NCI-H69 (cell line): ENCODE data around the gene TMEM218.
"Not testable (repeated sequence)": the region's sequence is repeated elsewhere in the genome, so short reads cannot be mapped to it uniquely, and the experiment has no call there.

Experiments used
- DNase-seq: peaks from one replicate; lab custom pipeline; 2025; lab: John Stamatoyannopoulos, UW

Gene TMEM218

DNA sequence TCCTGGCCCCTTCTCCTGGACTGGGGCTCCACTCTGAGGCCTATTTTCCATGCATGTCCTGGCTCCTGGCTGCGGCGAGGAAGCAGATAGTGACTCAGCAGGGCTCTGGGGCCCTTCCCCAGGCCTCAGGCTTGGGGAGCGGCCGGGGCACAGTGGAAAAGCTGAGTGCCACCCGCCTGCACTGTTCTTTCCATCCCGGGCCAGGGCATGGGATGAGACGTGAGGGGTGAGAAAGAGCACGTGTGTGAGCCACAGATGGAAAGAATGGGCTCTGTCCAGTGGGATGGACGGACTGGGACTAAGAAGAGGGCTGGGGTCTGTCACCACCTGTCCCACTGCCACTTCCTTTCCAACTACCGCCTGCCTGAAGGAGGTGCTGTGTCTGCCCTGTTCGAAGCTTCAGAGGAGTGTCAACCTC is 35.5 kb downstream of the TMEM218 start:
- no peak for DNase-seq

DNA sequence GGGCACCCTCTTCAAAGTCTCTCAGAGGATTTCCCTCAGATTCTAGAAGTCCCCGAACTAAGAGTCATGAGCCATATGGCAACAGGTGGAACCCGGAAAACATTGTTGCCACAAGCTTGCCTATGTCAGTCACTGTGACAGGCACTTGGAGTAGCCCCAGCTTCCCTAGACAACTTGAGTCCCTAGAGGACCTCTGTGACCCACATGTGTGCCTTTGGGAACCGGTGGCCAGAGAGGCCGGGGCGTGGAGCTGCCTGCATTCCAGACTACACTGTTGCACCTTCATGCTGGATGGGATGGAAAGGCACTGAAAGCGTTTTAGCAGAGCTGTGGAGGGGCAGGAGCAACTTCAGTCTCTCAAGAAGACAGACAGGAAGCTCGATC is 36.2 kb downstream of the TMEM218 start:
- no peak for DNase-seq

DNA sequence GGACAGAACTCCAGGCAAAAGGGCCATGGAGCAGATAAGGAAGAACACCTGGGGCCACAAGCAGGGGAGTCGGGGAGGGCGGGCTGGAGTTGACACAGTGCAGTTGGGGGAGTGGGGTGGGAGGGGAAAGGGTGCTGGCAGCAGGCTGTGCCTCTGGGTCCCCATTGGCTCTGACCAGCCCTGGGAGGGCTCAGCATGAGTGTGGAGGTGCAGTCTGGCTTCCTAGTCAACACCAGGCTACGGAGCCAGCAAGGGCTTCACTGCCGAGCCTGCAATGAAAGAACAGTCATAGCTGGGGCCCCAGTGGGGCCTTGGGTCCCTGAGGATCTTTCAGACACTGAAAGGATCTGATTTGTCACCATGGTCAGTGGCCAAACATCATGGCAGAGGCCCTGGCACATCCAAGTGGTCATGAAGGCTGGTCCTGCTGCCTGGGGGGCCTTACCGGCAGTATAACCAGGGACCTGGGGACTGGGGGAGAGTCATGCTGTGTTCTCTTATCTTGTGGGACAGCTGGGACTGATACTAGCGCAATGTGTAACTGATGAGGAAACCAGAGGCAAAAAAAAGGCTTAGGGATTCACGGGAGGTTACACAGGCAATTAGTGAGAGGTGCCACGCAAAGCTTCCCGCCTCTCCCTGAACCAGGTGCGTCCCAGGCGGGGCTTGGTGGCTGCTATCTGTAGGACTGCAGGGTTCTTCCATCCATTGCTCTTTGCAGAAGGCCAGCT is 36.8 kb downstream of the TMEM218 start:
- DNase-seq, result no peak

DNA sequence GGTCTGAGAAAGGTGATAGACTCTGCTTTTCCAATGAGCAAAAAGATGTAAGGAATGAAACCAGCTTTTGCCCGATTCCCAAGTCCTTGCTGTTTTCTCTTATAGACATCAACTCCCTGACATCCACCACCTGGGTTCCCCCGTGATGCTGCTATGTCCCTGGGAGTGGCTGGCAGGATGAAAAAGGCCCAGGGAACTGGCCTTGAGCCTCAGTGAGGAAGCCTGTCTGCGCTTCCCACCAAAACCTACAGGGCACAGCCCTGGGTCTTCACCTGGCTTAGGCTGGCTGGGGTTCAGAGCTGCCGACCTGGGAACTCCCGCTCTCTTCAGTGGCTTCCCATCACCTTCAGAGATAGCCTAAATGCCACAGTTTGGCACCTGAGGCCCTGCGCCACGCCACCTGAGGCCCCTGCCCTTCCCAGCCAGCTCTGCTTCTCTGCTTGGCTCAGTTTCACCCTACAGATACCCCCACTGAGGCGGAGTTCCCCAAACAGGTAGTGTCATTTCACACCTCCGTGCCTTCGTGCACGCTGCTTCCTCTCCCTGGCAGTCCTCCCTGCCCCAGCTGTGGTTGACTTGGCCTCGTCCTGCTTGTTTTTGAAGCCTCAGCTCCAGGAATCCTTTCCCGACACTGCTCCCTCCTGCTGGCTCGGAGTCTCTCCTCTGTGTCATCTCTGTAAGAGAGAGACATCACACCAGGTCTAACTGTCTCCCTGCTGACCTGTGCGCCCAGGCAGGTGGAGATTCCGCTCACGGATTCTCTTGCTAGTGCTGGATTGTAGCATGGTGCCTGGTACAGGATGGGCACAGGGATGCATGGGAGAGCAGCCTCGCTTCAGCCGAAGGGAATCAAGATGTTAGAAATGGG is 37.6 kb downstream of the TMEM218 start:
- DNase-seq, result no peak

DNA sequence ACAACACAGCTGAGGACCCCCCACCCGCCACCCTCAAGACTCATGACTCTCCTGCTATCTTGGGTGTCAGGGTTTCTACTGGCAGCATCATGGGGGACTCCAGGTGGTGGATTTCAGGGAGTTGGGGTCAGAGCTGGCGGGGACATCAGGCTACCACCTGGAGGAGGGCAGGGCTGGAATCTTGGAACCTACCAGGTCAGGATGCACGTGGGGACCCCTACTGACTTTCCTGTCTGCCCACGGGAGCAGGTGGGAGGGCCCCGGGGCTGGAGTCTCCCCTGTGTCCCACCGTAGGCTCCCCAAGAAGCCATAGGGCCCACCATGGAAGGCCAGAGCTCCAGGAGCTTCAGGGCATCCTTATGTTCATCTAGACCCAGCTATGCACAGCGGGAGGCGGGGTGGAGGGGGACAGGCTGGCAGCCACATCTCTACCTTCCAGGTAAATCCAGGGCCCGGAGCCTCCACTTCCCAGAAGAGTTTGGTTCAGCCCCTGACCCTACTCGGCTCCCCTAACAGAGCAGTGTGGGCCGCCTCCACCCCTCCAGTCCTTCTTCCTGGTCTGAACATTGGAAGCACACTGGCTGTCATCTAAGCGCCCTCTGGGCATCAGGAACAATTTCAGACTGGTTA is 38.4 kb downstream of the TMEM218 start:
- no peak for DNase-seq

DNA sequence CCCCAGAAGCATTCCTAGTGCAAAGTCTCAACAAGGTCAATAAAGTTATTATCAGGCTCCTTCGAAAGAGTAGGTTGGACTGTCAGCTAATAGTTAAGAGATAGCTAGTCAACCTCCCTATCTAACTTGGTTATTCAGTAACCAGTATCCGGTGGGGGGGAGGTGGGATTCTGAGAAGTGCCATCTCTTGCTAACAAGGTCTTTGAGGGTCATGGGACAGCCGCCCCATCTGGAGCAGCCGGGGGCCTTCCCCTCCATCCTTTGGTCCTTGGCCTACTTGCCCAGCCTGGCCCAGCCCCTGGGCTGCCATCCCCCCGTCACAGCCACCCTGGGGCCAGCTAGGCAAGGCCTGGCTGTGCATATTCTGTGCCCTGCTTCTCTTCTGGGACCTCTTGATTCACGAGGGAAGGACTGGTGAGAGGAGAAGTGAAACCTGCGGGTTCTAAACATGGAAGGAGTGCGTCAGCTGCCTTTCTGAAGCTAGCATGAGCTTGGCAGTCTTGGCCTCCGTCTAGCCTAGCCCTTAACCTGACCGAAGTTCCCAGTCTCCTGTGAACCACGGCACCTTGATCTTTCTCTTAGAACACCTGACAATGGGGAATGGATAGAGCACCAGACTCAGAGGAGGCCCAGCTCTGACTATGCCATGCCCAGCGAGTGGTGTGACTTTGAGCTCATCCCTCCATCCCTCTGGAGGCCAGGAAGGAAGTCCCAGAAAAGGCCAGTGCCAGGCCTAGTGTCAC is 39.0 kb downstream of the TMEM218 start:
- no peak for DNase-seq

DNA sequence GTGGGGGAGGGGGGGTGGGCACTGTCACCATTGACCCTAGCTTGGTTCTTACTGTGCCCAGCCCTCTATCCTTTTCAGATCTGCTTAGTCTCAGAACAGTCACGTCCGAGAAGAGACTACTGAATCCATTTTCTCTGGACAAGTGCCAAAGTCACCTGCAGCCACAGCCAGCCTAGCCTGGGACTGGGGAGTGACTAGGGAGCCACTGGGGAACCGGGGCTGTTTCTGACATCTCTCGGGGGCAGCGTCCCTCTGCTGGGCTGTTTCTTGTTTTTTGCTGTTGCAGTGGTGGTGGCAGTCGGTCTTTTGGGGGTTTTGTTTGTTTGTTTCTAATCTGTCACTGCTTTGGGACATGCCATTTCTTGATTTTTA is 39.6 kb downstream of the TMEM218 start:
- no peak for DNase-seq

DNA sequence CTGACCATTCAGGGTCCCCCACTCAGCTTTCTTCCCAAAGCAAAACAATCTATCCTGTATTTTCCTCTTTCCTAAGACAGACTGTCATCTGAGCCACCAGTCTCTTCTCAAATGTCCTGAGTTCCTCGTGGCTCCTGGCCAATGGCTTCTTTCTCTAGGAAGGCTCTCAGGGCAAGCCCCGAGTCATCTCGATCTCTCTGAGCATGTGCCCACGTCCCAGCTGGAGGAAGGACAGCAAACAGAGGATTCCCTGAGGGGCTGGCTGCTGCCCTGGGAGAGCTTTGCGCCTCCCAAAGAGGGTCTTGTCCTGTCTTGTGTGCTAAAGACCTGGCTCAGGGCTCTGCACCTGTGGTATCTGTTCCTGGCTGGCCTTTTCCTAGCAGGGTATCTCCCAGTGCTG is 40.0 kb downstream of the TMEM218 start:
- DNase-seq, result no peak

DNA sequence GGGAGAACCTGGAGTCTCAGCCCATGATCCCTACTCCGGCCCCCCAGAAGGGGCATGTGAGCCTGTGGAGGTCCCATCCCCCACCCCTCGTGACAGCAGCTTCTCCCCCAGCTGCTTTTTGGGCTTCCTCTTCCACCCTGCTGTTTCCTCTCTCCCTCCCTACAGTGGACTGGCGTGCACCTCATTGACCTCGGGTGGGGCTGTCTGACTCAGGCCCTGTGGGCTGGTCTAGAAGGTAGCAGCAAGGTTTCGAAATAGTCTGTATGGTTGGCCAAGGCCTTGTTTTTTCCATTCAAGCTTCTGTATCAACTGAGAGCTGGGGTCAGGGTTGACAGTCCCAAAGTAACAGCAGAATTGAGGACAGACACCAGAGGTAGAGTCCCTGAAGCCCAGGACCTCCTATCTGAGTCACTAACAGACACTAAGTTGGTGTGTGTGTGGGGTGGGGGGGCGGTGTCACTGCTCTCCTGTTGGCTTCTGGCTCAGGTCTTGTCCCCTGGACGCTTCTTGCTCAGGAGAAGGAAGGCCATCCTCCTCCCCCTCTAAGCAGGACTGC is 40.6 kb downstream of the TMEM218 start:
- no peak for DNase-seq

DNA sequence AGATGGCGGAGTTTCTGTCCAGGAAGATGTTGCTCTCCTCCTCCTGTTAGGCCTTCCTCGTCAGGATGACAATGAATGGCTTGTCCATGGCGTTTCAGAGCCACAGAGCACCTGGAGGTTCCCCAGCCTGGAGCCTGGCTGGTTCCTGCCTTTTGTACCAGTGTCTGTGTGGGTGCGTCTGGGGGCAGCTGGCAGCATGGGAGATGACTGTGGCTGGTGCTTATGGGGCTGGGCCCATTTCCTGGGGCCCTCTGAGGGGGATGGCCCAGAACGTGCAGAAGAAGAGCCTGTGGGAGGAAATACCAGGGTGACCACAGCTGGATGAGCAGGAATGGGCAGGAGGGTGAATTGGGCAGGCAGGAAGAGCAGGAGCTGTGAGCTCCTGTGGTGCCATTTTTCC is 41.6 kb downstream of the TMEM218 start:
- DNase-seq, result no peak

DNA sequence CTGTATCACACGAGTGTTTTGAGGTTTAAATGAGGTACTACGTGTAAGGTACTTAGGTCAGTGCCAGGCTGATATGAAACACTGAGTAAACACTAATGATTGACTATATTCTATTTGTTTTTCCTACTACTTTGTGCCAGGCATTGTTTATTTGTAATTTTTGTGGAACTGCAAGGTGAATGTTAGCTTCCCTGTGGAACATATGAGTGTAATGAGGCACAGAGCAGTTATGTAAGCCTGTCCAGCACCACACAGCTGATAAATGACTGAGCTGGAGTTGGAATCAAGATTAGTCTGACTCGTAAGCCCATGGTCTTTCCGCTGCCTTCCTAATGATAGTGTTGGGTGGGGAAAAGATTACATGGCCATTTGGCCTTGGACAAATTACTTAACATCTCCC is 42.4 kb downstream of the TMEM218 start:
- DNase-seq, result no peak

DNA sequence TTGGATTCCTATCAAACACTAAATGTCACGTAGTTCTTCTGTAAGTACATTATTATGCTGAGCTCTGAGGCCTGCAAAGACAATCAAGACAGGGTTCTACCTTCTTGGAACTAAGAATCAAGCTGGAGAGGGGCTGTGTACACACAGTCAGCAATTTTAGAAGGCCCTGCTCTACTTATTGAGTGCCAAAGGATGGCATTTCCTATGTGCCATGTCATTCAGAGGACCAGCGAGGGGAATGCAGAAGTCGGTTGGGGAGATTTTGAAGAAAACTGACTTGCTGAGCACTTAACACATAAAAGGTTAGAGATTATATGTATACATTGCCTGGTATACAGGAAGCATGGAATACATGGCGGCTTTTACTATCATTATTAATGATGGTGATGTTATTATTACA is 43.1 kb downstream of the TMEM218 start:
- DNase-seq, result no peak

DNA sequence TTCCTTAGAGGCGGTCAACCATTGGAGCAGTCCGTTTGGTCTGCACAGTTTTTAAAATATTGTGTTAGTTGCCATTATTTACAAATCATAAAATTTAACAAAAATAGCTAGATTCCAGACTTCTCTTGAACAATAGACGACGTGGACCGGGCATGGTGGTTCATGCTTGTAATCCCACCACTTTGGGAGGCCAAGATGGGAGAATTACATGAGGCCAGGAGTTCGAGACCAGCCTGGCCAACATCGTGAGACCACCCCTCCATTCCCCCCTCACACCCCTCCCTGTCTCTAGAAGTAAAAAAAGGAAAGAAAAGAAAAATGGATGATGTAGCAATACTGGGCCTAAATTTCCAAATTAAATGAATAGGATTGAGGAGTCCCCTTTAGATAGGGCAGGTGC is 47.4 kb downstream of the TMEM218 start:
- no peak for DNase-seq

DNA sequence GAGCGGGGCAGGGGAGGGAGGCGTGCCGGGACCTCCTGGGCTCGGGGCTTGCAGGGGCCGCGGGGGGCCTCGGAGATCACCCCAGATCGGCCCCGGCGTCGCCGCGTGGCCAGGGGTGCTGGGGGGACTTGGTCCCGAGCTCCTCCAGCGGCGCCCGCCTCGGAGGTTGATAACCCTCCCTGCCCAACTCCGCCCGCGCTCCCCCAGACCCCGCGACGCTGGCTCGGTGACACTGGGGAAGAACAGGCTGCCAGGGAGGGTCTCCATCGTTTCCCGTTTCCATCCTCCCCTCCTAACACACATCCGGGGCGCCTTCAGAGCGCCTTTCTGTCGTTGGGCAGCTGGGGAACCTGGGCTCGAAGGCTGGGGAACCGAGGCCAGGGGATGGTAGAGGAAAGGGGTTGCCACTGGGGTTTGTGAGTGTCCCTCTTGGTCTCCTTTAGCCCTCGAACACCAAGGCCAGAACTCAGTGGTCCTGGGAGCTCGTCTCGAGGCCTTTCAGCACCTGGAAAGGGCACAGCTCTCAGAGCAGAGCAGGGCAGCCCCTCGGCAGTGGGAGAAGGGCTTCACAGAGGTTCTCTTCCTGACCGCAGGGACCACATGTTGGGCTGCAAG is 47.9 kb downstream of the TMEM218 start:
- DNase-seq, result no peak

DNA sequence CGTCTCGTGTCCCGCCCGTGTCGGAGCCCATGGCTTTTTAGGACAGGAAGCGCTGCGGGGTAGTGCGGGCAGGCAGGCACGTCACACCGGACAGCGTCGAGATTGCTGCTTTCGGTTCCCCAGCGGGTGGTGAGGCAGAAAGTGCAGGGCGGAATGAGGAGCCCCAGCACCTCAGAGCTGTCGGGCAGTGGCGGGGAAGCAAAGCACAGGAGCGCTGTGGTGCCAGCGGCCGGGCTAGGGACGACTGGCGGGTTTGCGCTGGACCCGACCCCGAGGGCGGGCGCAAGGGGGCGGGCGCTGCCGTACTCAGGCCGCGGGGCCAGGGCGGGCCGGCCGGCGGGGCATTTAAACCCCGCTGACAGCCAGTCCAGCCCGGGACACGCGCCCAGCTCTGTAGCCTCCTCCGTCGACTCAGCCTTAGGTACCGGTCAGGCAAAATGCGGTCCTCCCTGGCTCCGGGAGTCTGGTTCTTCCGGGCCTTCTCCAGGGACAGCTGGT is 48.4 kb downstream of the TMEM218 start, which contains the start of gene SLC37A2:
SLC37A2 (plus strand) TSS at position 375 of the 498 bp plus-strand sequence; CDS start at position 438, 63 bp downstream.
- DNase-seq, result peak; percentile 55

DNA sequence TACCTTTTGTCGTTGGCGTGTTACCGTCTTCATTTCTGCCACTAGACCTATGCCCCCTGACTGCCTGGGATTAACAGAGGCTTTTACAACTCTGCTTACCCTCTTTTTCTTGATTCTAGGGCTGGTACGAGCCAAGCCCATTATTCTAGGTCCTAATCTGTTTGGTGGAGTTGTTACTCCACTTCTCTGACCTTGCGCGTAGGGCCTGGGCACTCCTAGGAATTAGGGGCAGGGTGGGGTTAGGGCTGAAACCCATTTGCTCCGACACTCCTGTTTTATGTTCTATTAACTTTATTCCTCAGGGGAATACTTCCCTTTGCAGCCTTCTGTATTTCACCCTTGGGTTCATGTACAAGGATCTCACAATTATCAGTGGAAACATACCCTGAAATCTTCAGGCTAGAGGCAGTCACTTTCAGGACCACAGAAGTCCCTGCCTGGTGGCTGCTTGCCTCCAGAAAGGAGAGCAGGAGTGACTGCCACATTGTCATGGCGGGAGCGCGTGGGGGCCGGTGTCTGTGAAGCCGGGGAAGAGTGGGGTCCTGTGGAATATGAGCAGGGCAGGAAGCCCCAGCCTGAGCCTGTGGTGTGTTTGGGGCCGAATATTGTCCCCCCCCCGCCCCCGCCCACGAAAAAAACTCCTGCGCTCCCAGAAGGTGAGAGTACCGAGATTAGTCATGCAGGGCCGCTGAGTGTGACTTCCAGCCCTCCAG is 49.1 kb downstream of the TMEM218 start:
- no peak for DNase-seq

DNA sequence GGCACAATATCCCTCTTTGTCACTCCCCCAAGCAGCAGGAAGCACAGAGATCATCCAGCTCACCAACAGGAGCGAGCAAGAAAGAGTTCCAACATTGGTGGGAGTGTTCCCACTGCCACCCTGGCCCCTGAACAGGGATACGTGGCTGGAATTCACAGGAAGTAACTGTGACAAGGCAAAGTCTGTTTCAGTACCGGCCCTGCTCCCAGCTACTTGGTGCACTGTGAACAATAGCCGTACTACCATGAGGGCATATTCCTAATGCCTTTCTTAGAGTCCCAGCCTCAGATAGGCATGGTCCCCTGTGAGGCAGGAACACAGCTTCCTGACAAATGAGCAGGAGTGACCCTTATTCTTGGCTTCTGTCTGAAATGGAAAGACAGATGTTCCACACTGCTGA is 50.1 kb downstream of the TMEM218 start:
- DNase-seq, result no peak

DNA sequence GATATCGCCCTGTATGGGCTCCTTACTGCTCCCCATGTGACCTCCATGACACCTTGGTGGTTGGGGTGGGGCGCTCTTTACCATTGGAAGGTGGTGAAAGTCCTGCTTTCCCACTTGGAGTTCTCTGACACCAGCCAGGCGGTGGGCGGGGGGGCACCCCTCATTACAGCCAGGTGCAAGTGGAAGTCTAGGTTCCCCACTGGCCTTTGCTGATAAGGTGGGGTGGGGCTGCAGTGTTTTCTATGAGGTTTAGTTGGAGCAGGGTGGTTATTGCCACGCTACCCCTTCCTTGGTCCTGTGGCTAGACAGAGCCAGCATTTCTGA is 53.8 kb downstream of the TMEM218 start:
- no peak for DNase-seq

DNA sequence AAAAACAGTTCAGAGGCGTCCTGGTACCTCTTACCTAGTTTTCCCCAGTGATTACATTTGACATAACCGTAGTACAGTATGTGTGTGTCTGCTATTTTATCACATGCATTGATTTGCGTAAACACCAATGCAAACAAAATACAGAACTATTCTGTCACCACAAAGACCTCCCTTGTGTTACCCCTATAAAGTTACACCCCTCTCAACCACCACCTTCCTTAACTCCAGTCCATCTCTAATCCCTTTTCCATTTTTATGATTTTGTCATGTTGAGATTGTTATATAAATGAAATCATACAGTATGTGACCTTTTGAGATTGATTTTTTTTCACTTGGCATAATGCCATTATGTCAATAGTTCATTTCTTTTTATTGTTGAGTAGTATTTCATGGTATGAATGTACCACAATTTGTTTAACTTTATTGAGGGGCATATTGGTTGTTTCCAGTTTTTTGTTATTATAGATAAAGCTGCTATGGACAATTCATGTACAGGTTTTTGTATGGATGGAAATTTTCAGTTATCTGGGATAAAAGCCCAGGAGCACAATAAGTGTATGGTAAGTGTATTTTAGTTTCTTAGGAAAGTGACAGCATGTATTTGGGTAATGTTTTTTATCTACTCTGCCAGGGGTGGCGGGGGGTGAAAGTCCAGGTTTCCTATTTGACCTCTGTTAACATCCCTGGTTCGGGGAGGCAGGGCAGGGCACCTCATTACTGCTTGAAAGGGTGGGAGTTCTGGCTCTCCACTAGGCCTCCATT is 54.3 kb downstream of the TMEM218 start:
- no peak for DNase-seq

DNA sequence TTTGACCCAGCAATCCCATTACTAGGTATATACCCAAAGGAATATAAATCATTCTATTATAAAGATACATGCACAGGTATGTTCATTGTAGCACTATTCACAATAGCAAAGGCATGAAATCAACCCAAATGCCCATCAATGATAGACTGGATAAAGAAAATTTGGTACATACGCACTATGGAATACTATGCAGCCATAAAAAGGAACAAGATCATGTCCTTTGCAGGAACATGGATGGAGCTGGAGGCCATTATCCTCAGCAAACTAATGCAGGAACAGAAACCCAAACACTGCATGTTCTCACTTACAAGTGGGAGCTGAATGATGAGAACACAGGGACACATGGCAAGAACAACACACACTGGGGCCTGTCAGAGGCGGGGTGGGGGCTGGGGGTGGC is 55.3 kb downstream of the TMEM218 start:
- not testable (repeated sequence) for DNase-seq
